Liver (tissue), 9 donors: ENCODE results near the gene BCL7C. TPM values are rescaled to one million over a fixed set of nuclear protein-coding genes. Genes with fewer than 3 reads are reported as not detected.
A peak's percentile ranks its signal among the peaks of the same experiment; 100 is the strongest.
"Not testable (repeated sequence)": the region's sequence is repeated elsewhere in the genome, so short reads cannot be mapped to it uniquely, and the experiment has no call there.

Experiments used
- DNase-seq: peaks from one replicate; pipeline ENCODE4 v3.0.0-alpha.2; 2017; ENCODE audit warnings: low spot score
- H3K27ac ChIP-seq, 2 donors: one replicate each; pipeline ENCODE4 v1.7.0; 2013; ENCODE audit warnings: inconsistent platforms in 2 of 2, low read length in 2 of 2, control low read depth in 1 of 2, low read depth in 1 of 2, mild to moderate bottlenecking in 1 of 2
- H3K27me3 ChIP-seq, 4 donors: one replicate each; pipeline versions ENCODE4 v1.6.1 to v1.7.0; 2013; ENCODE audit warnings: low read length in 3 of 4, inconsistent platforms in 1 of 4, mild to moderate bottlenecking in 1 of 4, moderate library complexity in 1 of 4; ENCODE audit not compliant: control insufficient read depth in 4 of 4, insufficient read depth in 4 of 4
- H3K36me3 ChIP-seq, 4 donors: one replicate each; pipeline versions ENCODE4 v1.6.1 to v1.7.0; 2013; ENCODE audit warnings: low read length in 3 of 4, mild to moderate bottlenecking in 3 of 4, low read depth in 1 of 4, moderate library complexity in 1 of 4; ENCODE audit not compliant: control insufficient read depth in 4 of 4, insufficient read depth in 3 of 4
- H3K4me1 ChIP-seq, 4 donors: one replicate each; pipeline versions ENCODE4 v1.6.1 to v1.7.0; 2013; ENCODE audit warnings: low read length in 3 of 4, mild to moderate bottlenecking in 3 of 4, moderate library complexity in 1 of 4; ENCODE audit not compliant: control insufficient read depth in 4 of 4, insufficient read depth in 4 of 4
- H3K4me3 ChIP-seq, 3 donors: one replicate each; pipeline versions ENCODE4 v1.6.1 to v1.7.0; 2013; ENCODE audit warnings: low read length in 3 of 3, control low read depth in 1 of 3, low read depth in 1 of 3, mild to moderate bottlenecking in 1 of 3
- H3K9ac ChIP-seq, 2 donors: one replicate each; pipeline ENCODE4 v1.7.0; 2013; ENCODE audit warnings: low read length in 2 of 2, mild to moderate bottlenecking in 2 of 2, moderate library complexity in 2 of 2, control low read depth in 1 of 2, low read depth in 1 of 2
- H3K9me3 ChIP-seq, 4 donors: one replicate each; pipeline versions ENCODE4 v1.6.1 to v1.7.0; 2013; ENCODE audit warnings: low read length in 3 of 4; ENCODE audit not compliant: control insufficient read depth in 4 of 4
- ATF3 ChIP-seq: IDR thresholded peaks from 2 replicates; pipeline ENCODE4 v1.6.1; 2016; ENCODE audit warnings: antibody characterized with exemption
- EGR1 ChIP-seq, 2 donors: IDR thresholded peaks; 2 replicates each; pipeline ENCODE4 v1.6.1; 2016 to 2018; ENCODE audit warnings: antibody characterized with exemption in 2 of 2, low read depth in 2 of 2
- FOXA1 ChIP-seq: IDR thresholded peaks from 2 replicates; pipeline ENCODE4 v1.6.1; 2016; ENCODE audit warnings: antibody characterized with exemption
- FOXA2 ChIP-seq: IDR thresholded peaks from 2 replicates; pipeline ENCODE4 v1.6.1; 2016; ENCODE audit warnings: antibody characterized with exemption
- GABPA ChIP-seq, 2 donors: IDR thresholded peaks in 1 of 2; conservative IDR thresholded peaks in 1 of 2; 2 replicates each; pipeline ENCODE4 v1.6.1; 2016; ENCODE audit warnings: antibody characterized with exemption in 2 of 2, mild to moderate bottlenecking in 1 of 2, moderate library complexity in 1 of 2
- HNF4A ChIP-seq, 2 donors: conservative IDR thresholded peaks; 2 replicates each; pipeline ENCODE4 v1.6.1; 2016; ENCODE audit warnings: antibody characterized with exemption in 2 of 2, mild to moderate bottlenecking in 2 of 2
- HNF4G ChIP-seq: IDR thresholded peaks from 2 replicates; pipeline ENCODE4 v1.6.1; 2016; ENCODE audit warnings: antibody characterized with exemption
- JUND ChIP-seq, 2 donors: IDR thresholded peaks; 2 replicates each; pipeline ENCODE4 v1.6.1; 2016; ENCODE audit warnings: antibody characterized with exemption in 2 of 2
- MAX ChIP-seq: IDR thresholded peaks from 2 replicates; pipeline ENCODE4 v1.6.1; 2016; ENCODE audit warnings: antibody characterized with exemption
- NR2F2 ChIP-seq: IDR thresholded peaks from 2 replicates; pipeline ENCODE4 v1.6.1; 2016; ENCODE audit warnings: antibody characterized with exemption
- RAD21 ChIP-seq, 2 donors: IDR thresholded peaks; 2 replicates each; pipeline ENCODE4 v1.6.1; 2016; ENCODE audit warnings: antibody characterized with exemption in 2 of 2, mild to moderate bottlenecking in 2 of 2
- RXRA ChIP-seq, 2 donors: IDR thresholded peaks; 2 replicates each; pipeline ENCODE4 v1.6.1; 2017 to 2018; ENCODE audit warnings: antibody characterized with exemption in 2 of 2, mild to moderate bottlenecking in 1 of 2
- SP1 ChIP-seq: IDR thresholded peaks from 2 replicates; pipeline ENCODE4 v1.6.1; 2018; ENCODE audit warnings: antibody characterized with exemption, mild to moderate bottlenecking
- TAF1 ChIP-seq: conservative IDR thresholded peaks from 2 replicates; pipeline ENCODE4 v1.6.1; 2016; ENCODE audit warnings: antibody characterized with exemption, mild to moderate bottlenecking
- YY1 ChIP-seq: IDR thresholded peaks from 2 replicates; pipeline ENCODE4 v1.6.1; 2016; ENCODE audit warnings: antibody characterized with exemption, mild to moderate bottlenecking
- ZBTB33 ChIP-seq: IDR thresholded peaks from 2 replicates; pipeline ENCODE4 v1.6.1; 2016; ENCODE audit warnings: antibody characterized with exemption
- WGBS: extraction: QIAGEN DNeasy Blood & Tissue Kit; methylation state at CpG from one replicate; pipeline ENCODE4 v1.1.7; 2013; 5-methylcytosine and 5-hydroxymethylcytosine counted together
- polyA plus RNA-seq, 2 donors: library from polyadenylated mRNA; stranded (reverse) in 1 of 2; unstranded in 1 of 2; fragments of 200-250 nt in 1 of 2; fragments of >200 nt in 1 of 2; fragmentation: Nextera tagmentation in 1 of 2; extraction: Ambion mirVana in 1 of 2; gene quantifications; one replicate each; pipeline versions ENCODE4 v1.2.1 to v1.2.3, GENCODE V29; 2013 to 2015
- total RNA-seq, 2 donors: library from RNA; depleted of rRNA; stranded (reverse); fragments of >200 nt; gene quantifications; one replicate each; pipeline ENCODE4 v1.2.3, GENCODE V29; 2014
- TF ChIP-seq, protein P1 (sequence below): IDR thresholded peaks from 2 replicates; pipeline ENCODE4 v1.6.1; 2016; ENCODE audit warnings: antibody characterized with exemption, mild to moderate bottlenecking
- TF ChIP-seq, protein P2 (sequence below): fragments of 150-350 bp; IDR thresholded peaks from 2 replicates; pipeline ENCODE4 v1.5.1; 2017; ENCODE audit warnings: improper control_type of control experiment, low read depth, low read length; ENCODE audit not compliant: missing input control
- donor health status: healthy.
- donor health status: healthy.
- donor health status: healthy.
- donor health status: healthy.
- donor health status: healthy.

Gene BCL7C
- total and polyA plus RNA-seq, 4 donors, result 3.4 to 7.1 (median 5.5) TPM

- H3K36me3 ChIP-seq, result peaks cover 0 to 2% (median under 1%) of the 10 kb centered on the region in 4 donors
- peak; percentile 86 for DNase-seq
- WGBS, result 23% methylated on average over 15 of the region's 15 CpGs
- H3K4me3 ChIP-seq, result no peak overlapping the region
- peaks cover 0 to 8% (median 3%) of the 10 kb centered on the region in 4 donors for H3K4me1 ChIP-seq
- H3K27ac ChIP-seq, result peak overlapping the region in 1 of 2 donors; percentile 19
- no peaks in the 10 kb centered on the region for H3K9me3 ChIP-seq
- TF ChIP-seq SP1, result no peak
- peak; percentile 51 for TF ChIP-seq YY1
- TF ChIP-seq FOXA2, result no peak
- no peak for TF ChIP-seq NR2F2
- TF ChIP-seq, protein P1, sequence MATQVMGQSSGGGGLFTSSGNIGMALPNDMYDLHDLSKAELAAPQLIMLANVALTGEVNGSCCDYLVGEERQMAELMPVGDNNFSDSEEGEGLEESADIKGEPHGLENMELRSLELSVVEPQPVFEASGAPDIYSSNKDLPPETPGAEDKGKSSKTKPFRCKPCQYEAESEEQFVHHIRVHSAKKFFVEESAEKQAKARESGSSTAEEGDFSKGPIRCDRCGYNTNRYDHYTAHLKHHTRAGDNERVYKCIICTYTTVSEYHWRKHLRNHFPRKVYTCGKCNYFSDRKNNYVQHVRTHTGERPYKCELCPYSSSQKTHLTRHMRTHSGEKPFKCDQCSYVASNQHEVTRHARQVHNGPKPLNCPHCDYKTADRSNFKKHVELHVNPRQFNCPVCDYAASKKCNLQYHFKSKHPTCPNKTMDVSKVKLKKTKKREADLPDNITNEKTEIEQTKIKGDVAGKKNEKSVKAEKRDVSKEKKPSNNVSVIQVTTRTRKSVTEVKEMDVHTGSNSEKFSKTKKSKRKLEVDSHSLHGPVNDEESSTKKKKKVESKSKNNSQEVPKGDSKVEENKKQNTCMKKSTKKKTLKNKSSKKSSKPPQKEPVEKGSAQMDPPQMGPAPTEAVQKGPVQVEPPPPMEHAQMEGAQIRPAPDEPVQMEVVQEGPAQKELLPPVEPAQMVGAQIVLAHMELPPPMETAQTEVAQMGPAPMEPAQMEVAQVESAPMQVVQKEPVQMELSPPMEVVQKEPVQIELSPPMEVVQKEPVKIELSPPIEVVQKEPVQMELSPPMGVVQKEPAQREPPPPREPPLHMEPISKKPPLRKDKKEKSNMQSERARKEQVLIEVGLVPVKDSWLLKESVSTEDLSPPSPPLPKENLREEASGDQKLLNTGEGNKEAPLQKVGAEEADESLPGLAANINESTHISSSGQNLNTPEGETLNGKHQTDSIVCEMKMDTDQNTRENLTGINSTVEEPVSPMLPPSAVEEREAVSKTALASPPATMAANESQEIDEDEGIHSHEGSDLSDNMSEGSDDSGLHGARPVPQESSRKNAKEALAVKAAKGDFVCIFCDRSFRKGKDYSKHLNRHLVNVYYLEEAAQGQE, result no peak
- no peak for TF ChIP-seq ZBTB33
- TF ChIP-seq FOXA1, result no peak
- TF ChIP-seq MAX, result no peak
- peak; percentile 79 to 89 for TF ChIP-seq RXRA (IDR thresholded peaks at IDR 0.05)
- no peak for TF ChIP-seq JUND (IDR thresholded peaks at IDR 0.05)
- peak; percentile 75 to 89 for TF ChIP-seq RAD21 (IDR thresholded peaks at IDR 0.05)
- no peak for TF ChIP-seq ATF3
- no peak for TF ChIP-seq HNF4A (conservative IDR thresholded peaks at IDR 0.05)
- TF ChIP-seq HNF4G, result no peak
- no peak for TF ChIP-seq TAF1
- peak in 1 of 2 donors; percentile 38 for TF ChIP-seq GABPA (IDR thresholded peaks at IDR 0.05 in 1 of 2, conservative IDR thresholded peaks at IDR 0.05 in 1 of 2)
- TF ChIP-seq, protein P2, sequence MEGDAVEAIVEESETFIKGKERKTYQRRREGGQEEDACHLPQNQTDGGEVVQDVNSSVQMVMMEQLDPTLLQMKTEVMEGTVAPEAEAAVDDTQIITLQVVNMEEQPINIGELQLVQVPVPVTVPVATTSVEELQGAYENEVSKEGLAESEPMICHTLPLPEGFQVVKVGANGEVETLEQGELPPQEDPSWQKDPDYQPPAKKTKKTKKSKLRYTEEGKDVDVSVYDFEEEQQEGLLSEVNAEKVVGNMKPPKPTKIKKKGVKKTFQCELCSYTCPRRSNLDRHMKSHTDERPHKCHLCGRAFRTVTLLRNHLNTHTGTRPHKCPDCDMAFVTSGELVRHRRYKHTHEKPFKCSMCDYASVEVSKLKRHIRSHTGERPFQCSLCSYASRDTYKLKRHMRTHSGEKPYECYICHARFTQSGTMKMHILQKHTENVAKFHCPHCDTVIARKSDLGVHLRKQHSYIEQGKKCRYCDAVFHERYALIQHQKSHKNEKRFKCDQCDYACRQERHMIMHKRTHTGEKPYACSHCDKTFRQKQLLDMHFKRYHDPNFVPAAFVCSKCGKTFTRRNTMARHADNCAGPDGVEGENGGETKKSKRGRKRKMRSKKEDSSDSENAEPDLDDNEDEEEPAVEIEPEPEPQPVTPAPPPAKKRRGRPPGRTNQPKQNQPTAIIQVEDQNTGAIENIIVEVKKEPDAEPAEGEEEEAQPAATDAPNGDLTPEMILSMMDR, result peak; percentile 90
- TF ChIP-seq EGR1 (IDR thresholded peaks at IDR 0.05; ENCODE audit: low read depth in 2 of 2), result no peak
- no peaks in the 10 kb centered on the region for H3K27me3 ChIP-seq
- no peak overlapping the region for H3K9ac ChIP-seq
Observed at GRCh38 chr16:30941600-30942425, 47.9 kb upstream of the BCL7C start.

GRCh38 chr16:30939571-30939970, 45.7 kb upstream of the BCL7C start:
- H3K27ac ChIP-seq, H3K4me3 ChIP-seq, H3K9me3 ChIP-seq, H3K9ac ChIP-seq, H3K36me3 ChIP-seq, DNase-seq, H3K4me1 ChIP-seq, H3K27me3 ChIP-seq: not testable (repeated sequence)
- 96% methylated on average over 8 of the region's 8 CpGs for WGBS
